ENCODE data around the gene FAM174C. TPM values are rescaled to one million over a fixed set of nuclear protein-coding genes. Genes with fewer than 3 reads are reported as not detected.
"Not testable (repeated sequence)": the region's sequence is repeated elsewhere in the genome, so short reads cannot be mapped to it uniquely, and the experiment has no call there.

The FAM174C gene
- total and polyA plus RNA-seq, 5 donors, result 15.9 to 25.3 (median 17.7) TPM

GRCh38 chr19:1246265-1247087 is 28.9 kb upstream of the FAM174C start:
- H3K27ac ChIP-seq (ENCODE audit: low read length), result peak overlapping the region; percentile 83
- H3K4me1 ChIP-seq (ENCODE audit: control insufficient read depth, insufficient read depth, low read length); H3K9me3 ChIP-seq (ENCODE audit: control insufficient read depth, low read length); intact Hi-C loops (cut with DNase I); ATAC-seq; H3K27me3 ChIP-seq (ENCODE audit: control insufficient read depth, insufficient read depth); H3K4me3 ChIP-seq (ENCODE audit: low read length): not testable (repeated sequence)
- DNase-seq, result peak; percentile 58 to 82 (median 79)
- whole genome bisulfite sequencing, result 72% methylated on average over 27 of the region's 27 CpGs

- peak overlapping the region; percentile 96 for H3K27ac ChIP-seq (ENCODE audit: low read length)
- 66% methylated on average over 8 of the region's 8 CpGs for WGBS
- intact Hi-C loops (cut with DNase I), result no loop called here
- H3K4me1 ChIP-seq (ENCODE audit: control insufficient read depth, insufficient read depth, low read length), result peaks cover 6% of the 10 kb centered on the region
- H3K27me3 ChIP-seq (ENCODE audit: control insufficient read depth, insufficient read depth), result no peaks in the 10 kb centered on the region
- H3K9me3 ChIP-seq (ENCODE audit: control insufficient read depth, low read length), result no peaks in the 10 kb centered on the region
- peak overlapping the region; percentile 68 for H3K4me3 ChIP-seq (ENCODE audit: low read length)
- ATAC-seq (no peak), DNase-seq (no peak)
These were observed 27.6 kb upstream of the FAM174C start for GRCh38 chr19:1247748-1248138.

GRCh38 chr19:1248139-1248785 is 27.1 kb upstream of the FAM174C start, which contains the start of gene MIDN:
MIDN (plus strand) TSS chr19:1248583; CDS start chr19:1250297, 1,714 bp downstream.
- peaks cover 6% of the 10 kb centered on the region for H3K4me1 ChIP-seq (ENCODE audit: control insufficient read depth, insufficient read depth, low read length)
- H3K9me3 ChIP-seq (ENCODE audit: control insufficient read depth, low read length), result no peaks in the 10 kb centered on the region
- peak; percentile 91 to 96 (median 95) for DNase-seq
- peak within 1 kb of the TSS; percentile 99 for H3K27ac ChIP-seq (ENCODE audit: low read length)
- peak; percentile 36 to 49 for ATAC-seq
- peak within 1 kb of the TSS; percentile 68 for H3K4me3 ChIP-seq (ENCODE audit: low read length)
- WGBS, result 1% methylated on average over 60 of the region's 60 CpGs
- intact Hi-C loops (cut with DNase I), result no loop called here
- H3K27me3 ChIP-seq (ENCODE audit: control insufficient read depth, insufficient read depth), result no peaks in the 10 kb centered on the region

GRCh38 chr19:1248786-1249297 is 26.5 kb upstream of the FAM174C start:
- DNase-seq (peak; percentile 91 to 95 (median 95)), ATAC-seq (peak; percentile 6 to 8)
- Histone ChIP-seq H3K27me3 (ENCODE audit: control insufficient read depth, insufficient read depth) (no peaks in the 10 kb centered on the region), H3K4me1 (ENCODE audit: control insufficient read depth, insufficient read depth, low read length) (peaks cover 8% of the 10 kb centered on the region), H3K9me3 (ENCODE audit: control insufficient read depth, low read length) (no peaks in the 10 kb centered on the region), H3K27ac (ENCODE audit: low read length) (peak overlapping the region; percentile 99), H3K4me3 (ENCODE audit: low read length) (peak overlapping the region; percentile 68)
- intact Hi-C loops (cut with DNase I), result no loop called here
- WGBS, result under 1% methylated on average over 74 of the region's 74 CpGs

- ATAC-seq (peak; percentile 0 to 5), DNase-seq (peak; percentile 93 to 99 (median 97))
- no peaks in the 10 kb centered on the region for H3K27me3 ChIP-seq (ENCODE audit: control insufficient read depth, insufficient read depth)
- no peaks in the 10 kb centered on the region for H3K9me3 ChIP-seq (ENCODE audit: control insufficient read depth, low read length)
- under 1% methylated on average over 102 of the region's 102 CpGs for WGBS
- intact Hi-C loops (cut with DNase I), result no loop called here
- H3K4me1 ChIP-seq (ENCODE audit: control insufficient read depth, insufficient read depth, low read length), result peaks cover 14% of the 10 kb centered on the region
- H3K27ac ChIP-seq (ENCODE audit: low read length), result peak overlapping the region; percentile 99
- peak overlapping the region; percentile 68 for H3K4me3 ChIP-seq (ENCODE audit: low read length)
These were observed 25.9 kb upstream of the FAM174C start for GRCh38 chr19:1249298-1249989.

GRCh38 chr19:1249990-1250436 is 25.3 kb upstream of the FAM174C start:
- Histone ChIP-seq H3K4me1 (ENCODE audit: control insufficient read depth, insufficient read depth, low read length) (peaks cover 11% of the 10 kb centered on the region), H3K4me3 (ENCODE audit: low read length) (peak overlapping the region; percentile 68), H3K9me3 (ENCODE audit: control insufficient read depth, low read length) (no peaks in the 10 kb centered on the region), H3K27me3 (ENCODE audit: control insufficient read depth, insufficient read depth) (no peaks in the 10 kb centered on the region), H3K27ac (ENCODE audit: low read length) (peak overlapping the region; percentile 98)
- no peak for ATAC-seq
- under 1% methylated on average over 66 of the region's 67 CpGs for WGBS
- DNase-seq, result no peak
- intact Hi-C loops (cut with DNase I), result no loop called here

- Histone ChIP-seq H3K4me1 (ENCODE audit: control insufficient read depth, insufficient read depth, low read length) (peaks cover 15% of the 10 kb centered on the region), H3K4me3 (ENCODE audit: low read length) (peak overlapping the region; percentile 68), H3K9me3 (ENCODE audit: control insufficient read depth, low read length) (no peaks in the 10 kb centered on the region), H3K27me3 (ENCODE audit: control insufficient read depth, insufficient read depth) (no peaks in the 10 kb centered on the region), H3K27ac (ENCODE audit: low read length) (peak overlapping the region; percentile 98)
- peak; percentile 68 to 89 (median 88) for DNase-seq
- no peak for ATAC-seq
- intact Hi-C loops (cut with DNase I), result no loop called here
- 1% methylated on average over 87 of the region's 90 CpGs for WGBS
These were observed 24.7 kb upstream of the FAM174C start for GRCh38 chr19:1250437-1251260.

GRCh38 chr19:1251330-1252220 is 23.8 kb upstream of the FAM174C start:
- ATAC-seq, result no peak
- H3K4me3 ChIP-seq (ENCODE audit: low read length), result peak overlapping the region; percentile 68
- DNase-seq, result peak; percentile 78 to 93 (median 93)
- no peaks in the 10 kb centered on the region for H3K9me3 ChIP-seq (ENCODE audit: control insufficient read depth, low read length)
- no peaks in the 10 kb centered on the region for H3K27me3 ChIP-seq (ENCODE audit: control insufficient read depth, insufficient read depth)
- intact Hi-C loops (cut with DNase I), result no loop called here
- H3K4me1 ChIP-seq (ENCODE audit: control insufficient read depth, insufficient read depth, low read length), result peaks cover 15% of the 10 kb centered on the region
- 4% methylated on average over 41 of the region's 41 CpGs for WGBS
- peak overlapping the region; percentile 98 for H3K27ac ChIP-seq (ENCODE audit: low read length)

GRCh38 chr19:1252221-1252820 is 23.0 kb upstream of the FAM174C start:
- peaks cover 15% of the 10 kb centered on the region for H3K4me1 ChIP-seq (ENCODE audit: control insufficient read depth, insufficient read depth, low read length)
- ATAC-seq (peak; percentile 56 to 62), DNase-seq (peak; percentile 96 to 98 (median 97))
- intact Hi-C loops (cut with DNase I), result no loop called here
- WGBS, result 1% methylated on average over 30 of the region's 30 CpGs
- H3K9me3 ChIP-seq (ENCODE audit: control insufficient read depth, low read length), result no peaks in the 10 kb centered on the region
- H3K27ac ChIP-seq (ENCODE audit: low read length), result peak overlapping the region; percentile 98
- no peaks in the 10 kb centered on the region for H3K27me3 ChIP-seq (ENCODE audit: control insufficient read depth, insufficient read depth)
- peak overlapping the region; percentile 68 for H3K4me3 ChIP-seq (ENCODE audit: low read length)

All from right cardiac atrium (tissue), 5 donors.